ENCODE data around the gene RMC1. TPM values are rescaled to one million over a fixed set of nuclear protein-coding genes. Genes with fewer than 3 reads are reported as not detected.
A peak's percentile ranks its signal among the peaks of the same experiment; 100 is the strongest.

RMC1 gene
- total RNA-seq, 4 donors from 2014 or later: 4.4 to 34.1 (median 26.6) TPM

DNA sequence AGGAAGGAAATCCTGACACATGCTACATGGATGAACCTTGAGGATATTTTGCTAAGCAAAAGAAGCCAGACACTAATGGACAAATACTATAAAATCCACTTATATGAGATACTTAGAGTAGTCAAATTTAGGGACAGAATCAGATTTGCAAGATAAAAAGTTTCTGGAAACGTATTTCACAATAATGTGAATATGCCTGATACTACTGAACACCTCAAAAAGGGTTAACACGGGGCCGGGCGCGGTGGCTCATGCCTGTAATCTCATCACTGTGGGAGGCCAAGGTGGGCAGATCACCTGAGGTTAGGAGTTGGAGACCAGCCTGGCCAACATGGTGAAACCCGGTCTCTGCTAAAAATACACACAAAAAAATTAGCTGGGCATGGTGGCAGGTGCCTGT, 1.7 kb upstream of the RMC1 start:
- no peaks in the 10 kb centered on the region for H3K9me3 ChIP-seq
- in situ Hi-C loops (cut with MboI; ENCODE audit: low pct_ligation_motif_present in 1 of 4, low pct_unique_long_range_greater_than_20kb in 1 of 4, low sequenced_read_pairs in 3 of 4): no loop called here
- H3K27me3 ChIP-seq: no peaks in the 10 kb centered on the region
- no peak for DNase-seq
- TF ChIP-seq POLR2AphosphoS5 (IDR thresholded peaks at IDR 0.05): no peak
- TF ChIP-seq, protein P1, sequence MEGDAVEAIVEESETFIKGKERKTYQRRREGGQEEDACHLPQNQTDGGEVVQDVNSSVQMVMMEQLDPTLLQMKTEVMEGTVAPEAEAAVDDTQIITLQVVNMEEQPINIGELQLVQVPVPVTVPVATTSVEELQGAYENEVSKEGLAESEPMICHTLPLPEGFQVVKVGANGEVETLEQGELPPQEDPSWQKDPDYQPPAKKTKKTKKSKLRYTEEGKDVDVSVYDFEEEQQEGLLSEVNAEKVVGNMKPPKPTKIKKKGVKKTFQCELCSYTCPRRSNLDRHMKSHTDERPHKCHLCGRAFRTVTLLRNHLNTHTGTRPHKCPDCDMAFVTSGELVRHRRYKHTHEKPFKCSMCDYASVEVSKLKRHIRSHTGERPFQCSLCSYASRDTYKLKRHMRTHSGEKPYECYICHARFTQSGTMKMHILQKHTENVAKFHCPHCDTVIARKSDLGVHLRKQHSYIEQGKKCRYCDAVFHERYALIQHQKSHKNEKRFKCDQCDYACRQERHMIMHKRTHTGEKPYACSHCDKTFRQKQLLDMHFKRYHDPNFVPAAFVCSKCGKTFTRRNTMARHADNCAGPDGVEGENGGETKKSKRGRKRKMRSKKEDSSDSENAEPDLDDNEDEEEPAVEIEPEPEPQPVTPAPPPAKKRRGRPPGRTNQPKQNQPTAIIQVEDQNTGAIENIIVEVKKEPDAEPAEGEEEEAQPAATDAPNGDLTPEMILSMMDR (IDR thresholded peaks at IDR 0.05): no peak
- no peak for TF ChIP-seq EP300 (IDR thresholded peaks at IDR 0.05; ENCODE audit: low read depth)
- no peak for TF ChIP-seq POLR2A (IDR thresholded peaks at IDR 0.05)
- no peak overlapping the region for H3K4me3 ChIP-seq
- WGBS, 2 donors (ENCODE audit: low coverage in 1 of 2): 86 to 88% methylated on average over 6 of the region's 6 CpGs
- intact Hi-C loops (cut with DNase I; ENCODE audit: low total_unique reads): loop anchor here (5.0 kb wide), 1 partner anchor 86 kb away; the partner anchor contains the start of gene NPC1
- peaks cover 5 to 37% (median 22%) of the 10 kb centered on the region in 4 donors for H3K4me1 ChIP-seq
- H3K27ac ChIP-seq: no peak overlapping the region
- H3K36me3 ChIP-seq: no peaks in the 10 kb centered on the region

DNA sequence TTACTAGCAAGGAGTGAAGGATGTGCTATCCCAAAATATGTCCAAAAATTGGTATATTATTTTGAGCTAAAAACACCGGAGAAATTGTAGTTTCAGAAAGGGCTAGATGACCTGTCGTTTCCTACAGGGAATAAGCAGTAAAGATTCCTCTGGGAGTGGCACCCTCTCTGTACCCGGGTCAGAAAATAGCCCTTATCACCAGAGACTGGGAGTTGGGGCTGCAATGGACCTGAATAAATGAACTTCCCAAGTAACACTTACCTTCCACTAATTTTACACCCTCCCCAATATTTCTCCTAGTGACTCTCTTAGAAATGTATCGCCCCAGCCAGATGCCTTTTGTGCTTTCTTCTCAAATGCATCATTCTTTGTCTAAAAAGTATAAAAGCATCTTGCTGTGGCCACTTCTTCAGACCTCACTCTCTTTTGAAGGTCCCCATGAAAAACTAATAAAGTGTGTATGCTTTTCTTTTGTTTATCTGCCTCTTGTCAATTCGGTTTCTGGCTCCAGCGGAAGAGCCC, 734 bp upstream of the RMC1 start:
- H3K27ac ChIP-seq: peak overlapping the region; percentile 88 to 97 (median 93)
- intact Hi-C loops (cut with DNase I; ENCODE audit: low total_unique reads): loop anchor here (5.0 kb wide), 1 partner anchor 85 kb away; the partner anchor contains the start of gene NPC1
- peak overlapping the region; percentile 66 to 99 (median 90) for H3K4me3 ChIP-seq
- peak; percentile 28 for DNase-seq
- peaks cover 5 to 37% (median 22%) of the 10 kb centered on the region in 4 donors for H3K4me1 ChIP-seq
- TF ChIP-seq POLR2A (IDR thresholded peaks at IDR 0.05) (no peak), EP300 (IDR thresholded peaks at IDR 0.05; ENCODE audit: low read depth) (no peak), POLR2AphosphoS5 (IDR thresholded peaks at IDR 0.05) (no peak)
- TF ChIP-seq, protein P1 (IDR thresholded peaks at IDR 0.05): peak in 1 of 5 experiments; percentile 10
- peaks cover 0 to 8% (median 0%) of the 10 kb centered on the region in 4 donors for H3K36me3 ChIP-seq
- WGBS, 2 donors (ENCODE audit: low coverage in 1 of 2): 8 to 18% methylated on average over 6 of the region's 6 CpGs
- no peaks in the 10 kb centered on the region for H3K9me3 ChIP-seq
- in situ Hi-C loops (cut with MboI; ENCODE audit: low pct_ligation_motif_present in 1 of 4, low pct_unique_long_range_greater_than_20kb in 1 of 4, low sequenced_read_pairs in 3 of 4): no loop called here
- no peaks in the 10 kb centered on the region for H3K27me3 ChIP-seq

DNA sequence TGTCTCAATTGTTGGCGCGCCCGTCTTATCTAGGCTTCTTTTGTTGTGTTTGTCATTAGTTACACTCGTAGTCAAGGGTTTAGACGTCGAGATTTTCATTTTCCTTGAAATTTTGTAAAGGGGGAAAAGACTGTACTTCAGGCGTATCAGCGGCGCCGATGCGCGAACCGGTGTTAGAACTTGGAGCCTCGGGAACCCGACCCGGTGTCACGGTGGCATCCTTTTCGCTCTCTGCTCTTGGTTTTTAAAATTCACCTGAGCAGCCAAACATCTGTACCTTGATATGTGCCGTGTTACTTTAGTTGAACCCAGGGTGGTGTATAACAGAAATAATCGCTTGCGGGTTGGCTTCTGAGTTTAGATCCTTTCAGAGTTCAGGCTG, 643 bp downstream of the RMC1 start:
- DNase-seq: no peak
- Histone ChIP-seq H3K27ac (peak overlapping the region; percentile 88 to 97 (median 93)), H3K4me3 (peak overlapping the region; percentile 85 to 99 (median 93)), H3K27me3 (no peaks in the 10 kb centered on the region), H3K36me3 (peaks cover 0 to 21% (median 3%) of the 10 kb centered on the region in 4 donors), H3K9me3 (no peaks in the 10 kb centered on the region), H3K4me1 (peaks cover 5 to 32% (median 21%) of the 10 kb centered on the region in 4 donors)
- intact Hi-C loops (cut with DNase I; ENCODE audit: low total_unique reads) (loop anchor here (5.0 kb wide), 1 partner anchor 83 kb away; the partner anchor contains the start of gene NPC1), in situ Hi-C loops (cut with MboI; ENCODE audit: low pct_ligation_motif_present in 1 of 4, low pct_unique_long_range_greater_than_20kb in 1 of 4, low sequenced_read_pairs in 3 of 4) (no loop called here)
- WGBS, 2 donors (ENCODE audit: low coverage in 1 of 2): 0 to 2% methylated on average over 2 to 21 of the region's 21 CpGs
- TF ChIP-seq POLR2AphosphoS5 (IDR thresholded peaks at IDR 0.05): no peak
- TF ChIP-seq, protein P1 (IDR thresholded peaks at IDR 0.05): no peak
- TF ChIP-seq POLR2A (IDR thresholded peaks at IDR 0.05): no peak
- TF ChIP-seq EP300 (IDR thresholded peaks at IDR 0.05; ENCODE audit: low read depth): no peak

DNA sequence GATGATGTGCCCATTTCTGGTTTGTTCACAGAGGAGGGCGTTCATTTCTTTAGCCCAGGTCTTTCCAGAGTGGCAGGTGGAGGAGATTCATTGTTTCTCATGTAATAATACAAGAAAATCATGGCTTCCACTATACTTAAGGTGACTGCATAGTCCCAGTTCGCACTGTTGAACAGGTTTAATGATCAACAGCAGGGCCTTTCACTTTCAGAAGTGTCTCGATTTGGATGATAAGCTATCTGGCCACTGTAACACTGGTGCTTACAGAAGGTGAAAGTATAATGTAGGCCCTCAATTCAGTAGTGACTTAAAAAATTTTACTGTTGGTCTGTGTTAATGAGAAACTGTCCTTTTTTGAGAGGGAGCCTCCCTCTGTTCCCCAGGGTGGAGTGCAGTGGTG, 1.4 kb downstream of the RMC1 start:
- Histone ChIP-seq H3K36me3 (peaks cover 0 to 29% (median 6%) of the 10 kb centered on the region in 4 donors), H3K4me1 (peaks cover 5 to 30% (median 19%) of the 10 kb centered on the region in 4 donors), H3K27me3 (no peaks in the 10 kb centered on the region), H3K9me3 (no peaks in the 10 kb centered on the region), H3K4me3 (peak overlapping the region in 2 of 4 donors; percentile 85 to 94), H3K27ac (peak overlapping the region in 3 of 4 donors; percentile 92 to 97 (median 94))
- TF ChIP-seq, protein P1 (IDR thresholded peaks at IDR 0.05): no peak
- in situ Hi-C loops (cut with MboI; ENCODE audit: low pct_ligation_motif_present in 1 of 4, low pct_unique_long_range_greater_than_20kb in 1 of 4, low sequenced_read_pairs in 3 of 4) (loop anchor here in 1 of 4 donors (5.0 kb wide), 1 partner anchor 78 kb away; no protein-coding TSS in a partner anchor), intact Hi-C loops (cut with DNase I; ENCODE audit: low total_unique reads) (loop anchor here (5.0 kb wide), 1 partner anchor 83 kb away; the partner anchor contains the start of gene NPC1)
- WGBS, 2 donors (ENCODE audit: low coverage in 1 of 2): 22 to 59% methylated on average over 3 of the region's 3 CpGs
- DNase-seq: no peak

All from transverse colon (tissue), 4 donors.